ENCODE results near the gene TSPAN1. TPM values are rescaled to one million over a fixed set of nuclear protein-coding genes. Genes with fewer than 3 reads are reported as not detected.

The TSPAN1 gene
- polyA plus RNA-seq, 1 of the 3 experiments (the other 2 are of a cell fraction), result 12.2 TPM

DNA sequence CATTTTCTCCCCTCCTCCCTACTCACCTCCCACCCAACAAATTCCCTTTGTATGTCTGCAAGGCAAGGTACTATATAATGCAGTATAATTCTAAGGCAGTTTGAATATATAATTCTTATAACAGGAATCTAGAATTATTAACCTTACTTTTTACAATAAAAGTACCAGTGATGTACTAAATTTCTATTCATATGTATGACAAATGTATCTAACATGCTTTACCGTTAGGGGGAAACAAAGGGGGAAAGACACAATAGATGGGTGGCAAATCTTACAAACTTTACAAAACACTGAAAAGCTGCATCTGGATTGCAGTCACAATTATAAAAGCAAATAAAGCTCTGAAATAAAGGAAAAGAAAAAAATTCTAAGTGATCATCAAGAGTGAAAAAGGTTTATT lies 44.8 kb upstream of the TSPAN1 start:
- 15% methylated on average over 1 of the region's 1 CpG for WGBS (ENCODE audit: low lambda C conversion rate)
- H2AFZ ChIP-seq (ENCODE audit: low read depth), result peak overlapping the region; percentile 85; the same call in 1 of the 2 replicates
- no peaks in the 10 kb centered on the region for H3K27me3 ChIP-seq (ENCODE audit: insufficient read depth)
- peaks cover 13% of the 10 kb centered on the region for H3F3A ChIP-seq (replicated peaks; ENCODE audit: insufficient read depth)
- peaks cover 56% of the 10 kb centered on the region for H3K79me2 ChIP-seq (ENCODE audit: insufficient read depth)
- peaks cover 10 to 12% of the 10 kb centered on the region in 2 experiments; a peak in 2 of 4 replicates for H3K4me1 ChIP-seq (ENCODE audit: control insufficient read depth in 1 of 2, insufficient read depth in 2 of 2, low read depth in 1 of 2, low read length in 1 of 2)
- POLR2A ChIA-PET, result no interaction called here
- H3K27ac ChIP-seq (ENCODE audit: low read depth in 2 of 2, low read length in 1 of 2), result peak overlapping the region; percentile 48 to 100; a peak in 3 of 4 replicates
- DNase-seq, result peak; percentile 32
- H3K4me3 ChIP-seq (ENCODE audit: low read depth in 2 of 2, low read length in 1 of 2), result peak overlapping the region; percentile 80 to 99
- no peaks in the 10 kb centered on the region for H3K9me2 ChIP-seq
- TF ChIP-seq, protein P1, sequence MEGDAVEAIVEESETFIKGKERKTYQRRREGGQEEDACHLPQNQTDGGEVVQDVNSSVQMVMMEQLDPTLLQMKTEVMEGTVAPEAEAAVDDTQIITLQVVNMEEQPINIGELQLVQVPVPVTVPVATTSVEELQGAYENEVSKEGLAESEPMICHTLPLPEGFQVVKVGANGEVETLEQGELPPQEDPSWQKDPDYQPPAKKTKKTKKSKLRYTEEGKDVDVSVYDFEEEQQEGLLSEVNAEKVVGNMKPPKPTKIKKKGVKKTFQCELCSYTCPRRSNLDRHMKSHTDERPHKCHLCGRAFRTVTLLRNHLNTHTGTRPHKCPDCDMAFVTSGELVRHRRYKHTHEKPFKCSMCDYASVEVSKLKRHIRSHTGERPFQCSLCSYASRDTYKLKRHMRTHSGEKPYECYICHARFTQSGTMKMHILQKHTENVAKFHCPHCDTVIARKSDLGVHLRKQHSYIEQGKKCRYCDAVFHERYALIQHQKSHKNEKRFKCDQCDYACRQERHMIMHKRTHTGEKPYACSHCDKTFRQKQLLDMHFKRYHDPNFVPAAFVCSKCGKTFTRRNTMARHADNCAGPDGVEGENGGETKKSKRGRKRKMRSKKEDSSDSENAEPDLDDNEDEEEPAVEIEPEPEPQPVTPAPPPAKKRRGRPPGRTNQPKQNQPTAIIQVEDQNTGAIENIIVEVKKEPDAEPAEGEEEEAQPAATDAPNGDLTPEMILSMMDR (IDR thresholded peaks at IDR 0.05), result peak; percentile 47
- TF ChIP-seq SIN3A (IDR thresholded peaks at IDR 0.05; ENCODE audit: borderline replicate concordance, low read depth, low read length), result no peak
- H4K20me1 ChIP-seq (ENCODE audit: insufficient read depth), result no peaks in the 10 kb centered on the region
- H3K9me3 ChIP-seq, result no peaks in the 10 kb centered on the region
- no peaks in the 10 kb centered on the region for H3K36me3 ChIP-seq (replicated peaks in 1 of 2; ENCODE audit: control insufficient read depth in 1 of 2, insufficient read depth in 2 of 2, low read length in 1 of 2)
- CTCF ChIA-PET, result interaction anchor here (1.2 to 1.5 kb wide), 3 partner anchors 93 to 97 kb away, joined by 3 to 5 read pairs (median 4); no protein-coding TSS in a partner anchor
- H3K4me2 ChIP-seq, result peak overlapping the region; percentile 83
- H3K9ac ChIP-seq, result peak overlapping the region; percentile 96; the same call in 1 of the 2 replicates

DNA sequence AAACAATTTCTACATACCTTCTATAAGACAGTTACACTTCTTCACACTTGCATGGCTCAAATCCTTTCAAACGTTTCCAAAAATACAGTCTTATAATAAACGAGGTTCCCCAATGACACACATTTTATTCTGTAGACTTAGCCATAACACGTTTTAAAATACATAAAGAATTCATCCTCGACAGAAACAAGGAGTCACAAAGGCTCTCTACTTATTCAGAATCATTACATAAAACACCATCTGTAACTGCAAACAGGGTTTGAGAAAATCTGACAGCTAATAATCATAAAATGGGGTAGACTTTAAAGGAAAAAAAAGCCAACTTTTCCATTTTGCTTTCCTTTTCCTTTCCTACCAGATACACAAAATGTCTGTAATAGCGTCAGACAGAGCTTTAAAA lies 44.3 kb upstream of the TSPAN1 start:
- Histone ChIP-seq H3K27ac (ENCODE audit: low read depth in 2 of 2, low read length in 1 of 2) (peak overlapping the region; percentile 48 to 100; a peak in 3 of 4 replicates), H2AFZ (ENCODE audit: low read depth) (peak overlapping the region; percentile 85), H3K79me2 (ENCODE audit: insufficient read depth) (peaks cover 51% of the 10 kb centered on the region), H3K27me3 (ENCODE audit: insufficient read depth) (no peaks in the 10 kb centered on the region), H3K9me2 (no peaks in the 10 kb centered on the region), H3K4me3 (ENCODE audit: low read depth in 2 of 2, low read length in 1 of 2) (peak overlapping the region; percentile 80 to 99), H3K4me2 (peak overlapping the region; percentile 83), H3K36me3 (replicated peaks in 1 of 2; ENCODE audit: control insufficient read depth in 1 of 2, insufficient read depth in 2 of 2, low read length in 1 of 2) (no peaks in the 10 kb centered on the region), H3F3A (replicated peaks; ENCODE audit: insufficient read depth) (peaks cover 16% of the 10 kb centered on the region), H3K4me1 (ENCODE audit: control insufficient read depth in 1 of 2, insufficient read depth in 2 of 2, low read depth in 1 of 2, low read length in 1 of 2) (peaks cover 10 to 14% of the 10 kb centered on the region in 2 experiments; a peak in 2 of 4 replicates), H3K9ac (peak overlapping the region; percentile 96), H3K9me3 (no peaks in the 10 kb centered on the region), H4K20me1 (ENCODE audit: insufficient read depth) (no peaks in the 10 kb centered on the region)
- POLR2A ChIA-PET, result no interaction called here
- CTCF ChIA-PET, result interaction anchor here (1.0 to 1.5 kb wide), 4 partner anchors 92 to 97 kb away, joined by 3 to 5 read pairs (median 4); no protein-coding TSS in a partner anchor
- 7% methylated on average over 5 of the region's 5 CpGs for WGBS (ENCODE audit: low lambda C conversion rate)
- no peak for DNase-seq
- TF ChIP-seq GATA2 (CRISPR knock-in tag; IDR thresholded peaks at IDR 0.05), result no peak
- TF ChIP-seq, protein P2, sequence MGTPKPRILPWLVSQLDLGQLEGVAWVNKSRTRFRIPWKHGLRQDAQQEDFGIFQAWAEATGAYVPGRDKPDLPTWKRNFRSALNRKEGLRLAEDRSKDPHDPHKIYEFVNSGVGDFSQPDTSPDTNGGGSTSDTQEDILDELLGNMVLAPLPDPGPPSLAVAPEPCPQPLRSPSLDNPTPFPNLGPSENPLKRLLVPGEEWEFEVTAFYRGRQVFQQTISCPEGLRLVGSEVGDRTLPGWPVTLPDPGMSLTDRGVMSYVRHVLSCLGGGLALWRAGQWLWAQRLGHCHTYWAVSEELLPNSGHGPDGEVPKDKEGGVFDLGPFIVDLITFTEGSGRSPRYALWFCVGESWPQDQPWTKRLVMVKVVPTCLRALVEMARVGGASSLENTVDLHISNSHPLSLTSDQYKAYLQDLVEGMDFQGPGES (IDR thresholded peaks at IDR 0.05; ENCODE audit: low read depth, low read length), result no peak
- TF ChIP-seq FOSL2 (IDR thresholded peaks at IDR 0.05; ENCODE audit: borderline replicate concordance, low read depth), result no peak
- no peak for TF ChIP-seq FOXJ3 (CRISPR knock-in tag; IDR thresholded peaks at IDR 0.05)
- TF ChIP-seq EZH2phosphoT487 (IDR thresholded peaks at IDR 0.05; ENCODE audit: borderline replicate concordance, low read depth), result no peak
- TF ChIP-seq TEAD4 (IDR thresholded peaks at IDR 0.05; ENCODE audit: borderline replicate concordance, insufficient read depth), result no peak
- no peak for TF ChIP-seq SIN3A (IDR thresholded peaks at IDR 0.05; ENCODE audit: borderline replicate concordance, low read depth, low read length)
- TF ChIP-seq JUND (IDR thresholded peaks at IDR 0.05), result no peak
- TF ChIP-seq, protein P3, sequence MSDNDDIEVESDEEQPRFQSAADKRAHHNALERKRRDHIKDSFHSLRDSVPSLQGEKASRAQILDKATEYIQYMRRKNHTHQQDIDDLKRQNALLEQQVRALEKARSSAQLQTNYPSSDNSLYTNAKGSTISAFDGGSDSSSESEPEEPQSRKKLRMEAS (IDR thresholded peaks at IDR 0.05; ENCODE audit: low read depth), result no peak
- TF ChIP-seq ELF1 (IDR thresholded peaks at IDR 0.05), result no peak
- TF ChIP-seq, protein P4, sequence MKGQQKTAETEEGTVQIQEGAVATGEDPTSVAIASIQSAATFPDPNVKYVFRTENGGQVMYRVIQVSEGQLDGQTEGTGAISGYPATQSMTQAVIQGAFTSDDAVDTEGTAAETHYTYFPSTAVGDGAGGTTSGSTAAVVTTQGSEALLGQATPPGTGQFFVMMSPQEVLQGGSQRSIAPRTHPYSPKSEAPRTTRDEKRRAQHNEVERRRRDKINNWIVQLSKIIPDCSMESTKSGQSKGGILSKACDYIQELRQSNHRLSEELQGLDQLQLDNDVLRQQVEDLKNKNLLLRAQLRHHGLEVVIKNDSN (IDR thresholded peaks at IDR 0.05; ENCODE audit: borderline replicate concordance, low read depth), result no peak
- TF ChIP-seq, protein P5, sequence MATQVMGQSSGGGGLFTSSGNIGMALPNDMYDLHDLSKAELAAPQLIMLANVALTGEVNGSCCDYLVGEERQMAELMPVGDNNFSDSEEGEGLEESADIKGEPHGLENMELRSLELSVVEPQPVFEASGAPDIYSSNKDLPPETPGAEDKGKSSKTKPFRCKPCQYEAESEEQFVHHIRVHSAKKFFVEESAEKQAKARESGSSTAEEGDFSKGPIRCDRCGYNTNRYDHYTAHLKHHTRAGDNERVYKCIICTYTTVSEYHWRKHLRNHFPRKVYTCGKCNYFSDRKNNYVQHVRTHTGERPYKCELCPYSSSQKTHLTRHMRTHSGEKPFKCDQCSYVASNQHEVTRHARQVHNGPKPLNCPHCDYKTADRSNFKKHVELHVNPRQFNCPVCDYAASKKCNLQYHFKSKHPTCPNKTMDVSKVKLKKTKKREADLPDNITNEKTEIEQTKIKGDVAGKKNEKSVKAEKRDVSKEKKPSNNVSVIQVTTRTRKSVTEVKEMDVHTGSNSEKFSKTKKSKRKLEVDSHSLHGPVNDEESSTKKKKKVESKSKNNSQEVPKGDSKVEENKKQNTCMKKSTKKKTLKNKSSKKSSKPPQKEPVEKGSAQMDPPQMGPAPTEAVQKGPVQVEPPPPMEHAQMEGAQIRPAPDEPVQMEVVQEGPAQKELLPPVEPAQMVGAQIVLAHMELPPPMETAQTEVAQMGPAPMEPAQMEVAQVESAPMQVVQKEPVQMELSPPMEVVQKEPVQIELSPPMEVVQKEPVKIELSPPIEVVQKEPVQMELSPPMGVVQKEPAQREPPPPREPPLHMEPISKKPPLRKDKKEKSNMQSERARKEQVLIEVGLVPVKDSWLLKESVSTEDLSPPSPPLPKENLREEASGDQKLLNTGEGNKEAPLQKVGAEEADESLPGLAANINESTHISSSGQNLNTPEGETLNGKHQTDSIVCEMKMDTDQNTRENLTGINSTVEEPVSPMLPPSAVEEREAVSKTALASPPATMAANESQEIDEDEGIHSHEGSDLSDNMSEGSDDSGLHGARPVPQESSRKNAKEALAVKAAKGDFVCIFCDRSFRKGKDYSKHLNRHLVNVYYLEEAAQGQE (IDR thresholded peaks at IDR 0.05; ENCODE audit: low read depth, low read length), result no peak
- TF ChIP-seq NFIC (IDR thresholded peaks at IDR 0.05; ENCODE audit: borderline replicate concordance), result no peak
- TF ChIP-seq, protein P6, sequence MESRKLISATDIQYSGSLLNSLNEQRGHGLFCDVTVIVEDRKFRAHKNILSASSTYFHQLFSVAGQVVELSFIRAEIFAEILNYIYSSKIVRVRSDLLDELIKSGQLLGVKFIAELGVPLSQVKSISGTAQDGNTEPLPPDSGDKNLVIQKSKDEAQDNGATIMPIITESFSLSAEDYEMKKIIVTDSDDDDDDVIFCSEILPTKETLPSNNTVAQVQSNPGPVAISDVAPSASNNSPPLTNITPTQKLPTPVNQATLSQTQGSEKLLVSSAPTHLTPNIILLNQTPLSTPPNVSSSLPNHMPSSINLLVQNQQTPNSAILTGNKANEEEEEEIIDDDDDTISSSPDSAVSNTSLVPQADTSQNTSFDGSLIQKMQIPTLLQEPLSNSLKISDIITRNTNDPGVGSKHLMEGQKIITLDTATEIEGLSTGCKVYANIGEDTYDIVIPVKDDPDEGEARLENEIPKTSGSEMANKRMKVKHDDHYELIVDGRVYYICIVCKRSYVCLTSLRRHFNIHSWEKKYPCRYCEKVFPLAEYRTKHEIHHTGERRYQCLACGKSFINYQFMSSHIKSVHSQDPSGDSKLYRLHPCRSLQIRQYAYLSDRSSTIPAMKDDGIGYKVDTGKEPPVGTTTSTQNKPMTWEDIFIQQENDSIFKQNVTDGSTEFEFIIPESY (IDR thresholded peaks at IDR 0.05; ENCODE audit: borderline replicate concordance, low read depth), result no peak
- TF ChIP-seq GABPA (IDR thresholded peaks at IDR 0.05; ENCODE audit: low read depth), result no peak
- no peak for TF ChIP-seq NRF1 (IDR thresholded peaks at IDR 0.05; ENCODE audit: low read depth, low read length)
